Osteoblast (primary cell): ENCODE data around the gene TNFRSF14. TPM values are rescaled to one million over a fixed set of nuclear protein-coding genes. Genes with fewer than 3 reads are reported as not detected.

Experiments
- DNase-seq: peaks from one replicate; pipeline ENCODE4 v3.0.0; 2011; ENCODE audit warnings: low spot score, mixed read lengths; ENCODE audit not compliant: insufficient read length; ENCODE audit errors: missing footprints
- H2AFZ ChIP-seq: 2 replicates; pipeline ENCODE4 v1.6.0; 2011; ENCODE audit warnings: mild to moderate bottlenecking, low read length
- H3K27ac ChIP-seq: 2 replicates; pipeline ENCODE4 v1.5.1; 2011; ENCODE audit warnings: mild to moderate bottlenecking, low read depth, low read length, moderate library complexity
- H3K27me3 ChIP-seq: 2 replicates; pipeline ENCODE4 v1.6.0; 2012; ENCODE audit warnings: mild to moderate bottlenecking, control low read depth, inconsistent platforms, low read length, moderate library complexity; ENCODE audit not compliant: insufficient read depth
- H3K36me3 ChIP-seq: 2 replicates; pipeline ENCODE4 v1.5.1; 2011; ENCODE audit warnings: mild to moderate bottlenecking, low read length, control low read depth, moderate library complexity; ENCODE audit not compliant: insufficient read depth
- H3K4me1 ChIP-seq: 2 replicates; pipeline ENCODE4 v1.5.1; 2011; ENCODE audit warnings: mild to moderate bottlenecking, low read length, control low read depth, moderate library complexity; ENCODE audit not compliant: insufficient read depth
- H3K4me2 ChIP-seq: 2 replicates; pipeline ENCODE4 v1.6.0; 2011; ENCODE audit warnings: mild to moderate bottlenecking, low read length; ENCODE audit not compliant: insufficient read depth
- H3K4me3 ChIP-seq: fragments of 200-600 bp; sonication (generic); 3 replicates; pipeline ENCODE4 v1.5.1; 2012; ENCODE audit warnings: mild to moderate bottlenecking, low read length, inconsistent platforms; ENCODE audit not compliant: insufficient read depth
- H3K79me2 ChIP-seq: 2 replicates; pipeline ENCODE4 v1.6.0; 2012; ENCODE audit warnings: mild to moderate bottlenecking, low read length, control low read depth, inconsistent platforms; ENCODE audit not compliant: insufficient read depth
- H3K9me3 ChIP-seq: 2 replicates; pipeline ENCODE4 v1.5.1; 2011; ENCODE audit warnings: low read depth, low read length, control low read depth
- H4K20me1 ChIP-seq: 2 replicates; pipeline ENCODE4 v1.6.0; 2012; ENCODE audit warnings: mild to moderate bottlenecking, low read length, control low read depth; ENCODE audit not compliant: insufficient read depth
- total RNA-seq: library from RNA; depleted of rRNA; stranded (reverse); fragments of >200 nt; gene quantifications from 2 replicates; pipeline ENCODE4 v1.2.3, GENCODE V29; 2012
- TF ChIP-seq, protein P1 (sequence below): IDR thresholded peaks from 2 replicates; pipeline ENCODE4 v1.5.1; 2011; ENCODE audit warnings: mild to moderate bottlenecking, low read depth, low read length, moderate library complexity; ENCODE audit errors: extremely low read depth

The TNFRSF14 gene
- total RNA-seq, 1 donor, result 36.6 TPM

DNA sequence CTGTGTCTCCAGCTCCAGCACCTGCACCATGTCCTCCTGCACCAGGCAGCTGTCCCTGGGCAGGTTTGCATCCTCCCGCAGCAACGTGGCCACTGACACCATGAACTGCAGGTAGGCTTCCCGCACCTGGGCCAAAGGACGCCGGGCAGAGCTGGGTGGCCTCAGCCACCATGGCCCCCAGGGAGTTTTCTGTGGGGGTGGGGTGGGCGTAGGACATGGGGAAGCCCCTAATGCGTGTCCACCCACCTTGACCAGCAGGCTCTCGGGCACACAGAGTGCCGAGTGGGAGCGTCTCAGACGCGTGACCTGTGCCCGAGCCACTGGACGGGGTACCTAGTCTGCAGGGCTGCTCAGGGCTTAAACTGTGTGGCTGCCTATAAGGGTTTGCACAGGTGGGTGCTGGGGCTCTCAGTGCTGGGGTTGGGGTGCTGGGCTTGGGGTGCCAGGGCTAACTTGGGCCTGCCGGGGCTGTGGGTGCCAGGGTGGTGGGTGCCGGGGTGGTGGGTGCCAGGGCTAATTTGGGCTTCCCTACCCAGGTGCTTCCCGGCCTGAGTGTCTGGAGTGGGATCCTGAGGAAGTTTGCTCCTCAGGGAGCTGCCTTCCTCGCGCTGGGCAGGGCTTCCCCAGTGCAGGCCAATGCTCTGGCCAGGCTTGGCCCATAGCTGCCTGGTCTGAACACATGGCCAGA lies 48.1 kb downstream of the TNFRSF14 start:
- Histone ChIP-seq H3K4me3 (no peak overlapping the region), H3K9me3 (no peaks in the 10 kb centered on the region), H3K36me3 (no peaks in the 10 kb centered on the region), H3K27ac (no peak overlapping the region), H3K79me2 (no peaks in the 10 kb centered on the region), H3K27me3 (no peaks in the 10 kb centered on the region), H4K20me1 (no peaks in the 10 kb centered on the region), H2AFZ (no peak overlapping the region), H3K4me1 (no peaks in the 10 kb centered on the region), H3K4me2 (no peak overlapping the region)
- TF ChIP-seq, protein P1, sequence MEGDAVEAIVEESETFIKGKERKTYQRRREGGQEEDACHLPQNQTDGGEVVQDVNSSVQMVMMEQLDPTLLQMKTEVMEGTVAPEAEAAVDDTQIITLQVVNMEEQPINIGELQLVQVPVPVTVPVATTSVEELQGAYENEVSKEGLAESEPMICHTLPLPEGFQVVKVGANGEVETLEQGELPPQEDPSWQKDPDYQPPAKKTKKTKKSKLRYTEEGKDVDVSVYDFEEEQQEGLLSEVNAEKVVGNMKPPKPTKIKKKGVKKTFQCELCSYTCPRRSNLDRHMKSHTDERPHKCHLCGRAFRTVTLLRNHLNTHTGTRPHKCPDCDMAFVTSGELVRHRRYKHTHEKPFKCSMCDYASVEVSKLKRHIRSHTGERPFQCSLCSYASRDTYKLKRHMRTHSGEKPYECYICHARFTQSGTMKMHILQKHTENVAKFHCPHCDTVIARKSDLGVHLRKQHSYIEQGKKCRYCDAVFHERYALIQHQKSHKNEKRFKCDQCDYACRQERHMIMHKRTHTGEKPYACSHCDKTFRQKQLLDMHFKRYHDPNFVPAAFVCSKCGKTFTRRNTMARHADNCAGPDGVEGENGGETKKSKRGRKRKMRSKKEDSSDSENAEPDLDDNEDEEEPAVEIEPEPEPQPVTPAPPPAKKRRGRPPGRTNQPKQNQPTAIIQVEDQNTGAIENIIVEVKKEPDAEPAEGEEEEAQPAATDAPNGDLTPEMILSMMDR, result no peak
- DNase-seq, result peak; percentile 53

GRCh38 chr1:2604844-2605508 lies 48.8 kb downstream of the TNFRSF14 start:
- Histone ChIP-seq H3K36me3 (no peaks in the 10 kb centered on the region), H3K4me1 (no peaks in the 10 kb centered on the region), H3K4me3 (no peak overlapping the region), H3K9me3 (no peaks in the 10 kb centered on the region), H2AFZ (no peak overlapping the region), H3K4me2 (no peak overlapping the region), H3K27me3 (no peaks in the 10 kb centered on the region), H3K79me2 (no peaks in the 10 kb centered on the region), H4K20me1 (no peaks in the 10 kb centered on the region), H3K27ac (no peak overlapping the region)
- TF ChIP-seq, protein P1, result no peak
- peak; percentile 51 for DNase-seq

DNA sequence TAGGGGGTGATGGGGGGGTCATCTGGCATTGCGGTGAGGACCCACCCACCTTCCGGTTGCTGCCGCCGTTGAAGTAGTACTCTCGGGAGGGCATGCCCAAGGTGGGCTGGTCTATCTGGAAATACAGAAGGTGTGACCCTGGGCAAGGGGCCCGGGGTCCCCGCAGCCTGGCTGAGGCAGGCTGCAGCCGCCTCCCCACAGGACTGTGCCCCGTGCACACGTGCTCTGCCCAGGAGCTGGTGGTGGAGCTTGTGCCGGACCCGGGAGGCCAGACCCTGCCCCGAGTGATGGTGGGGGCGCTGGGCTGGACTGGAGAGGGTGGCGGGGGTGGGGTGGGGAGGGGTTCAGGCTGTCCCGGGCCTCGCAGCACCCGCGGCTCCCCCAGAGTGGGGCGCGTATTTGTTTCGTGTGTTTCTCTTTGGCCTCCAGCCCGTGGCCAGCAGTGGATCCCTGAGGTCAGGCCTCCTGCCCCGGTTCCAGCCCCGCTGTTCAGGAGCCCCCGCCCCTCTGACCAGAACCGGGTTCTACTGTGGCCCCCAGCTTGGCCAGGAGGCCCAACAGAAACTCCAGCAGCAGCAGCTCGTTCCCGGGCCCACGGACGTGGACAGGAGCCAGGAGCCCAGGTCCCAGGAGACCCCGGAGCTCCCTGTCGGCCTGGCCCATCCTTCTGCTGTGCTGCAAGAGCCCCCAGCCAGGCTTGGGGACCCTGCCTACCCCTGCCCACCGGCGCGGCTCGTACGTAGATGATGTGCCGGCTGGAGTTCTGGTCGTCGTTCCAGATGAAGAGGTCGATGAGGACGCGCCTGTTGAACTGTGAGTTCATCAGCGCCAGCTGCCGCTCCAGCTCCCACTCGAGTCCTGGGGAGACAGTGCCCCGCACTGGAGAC lies 49.6 kb downstream of the TNFRSF14 start:
- Histone ChIP-seq H3K36me3 (no peaks in the 10 kb centered on the region), H4K20me1 (no peaks in the 10 kb centered on the region), H3K9me3 (no peaks in the 10 kb centered on the region), H2AFZ (no peak overlapping the region), H3K79me2 (no peaks in the 10 kb centered on the region), H3K4me2 (no peak overlapping the region), H3K27me3 (no peaks in the 10 kb centered on the region), H3K4me3 (no peak overlapping the region), H3K4me1 (no peaks in the 10 kb centered on the region), H3K27ac (no peak overlapping the region)
- TF ChIP-seq, protein P1, result no peak
- peak; percentile 74 for DNase-seq
